GM12878 (cell line): Measurements from ENCODE around the gene VIPR2. TPM values are rescaled to one million over a fixed set of nuclear protein-coding genes. Genes with fewer than 3 reads are reported as not detected.

ENCODE experiments used
- ATAC-seq: fragments of 200-7000 bp; cut with Tn5 transposase; 3 replicates; pipeline ENCODE4 v1.9.1; 2020; ENCODE audit warnings: mild to moderate bottlenecking, moderate library complexity
- BruUV-seq: library from RNA; stranded (reverse); fragments of 400-500 nt; replicated peaks from 2 replicates; lab custom pipeline; 2021; lab: Mats Ljungman, UMichigan
- CTCF ChIA-PET: fragments of 300-600 bp; sonication (Branson Sonifier 250); formaldehyde crosslinking; extraction: SDS; loops from one replicate; lab custom pipeline; 2021; ENCODE audit warnings: inconsistent platforms; lab: Yijun Ruan, JAX
- POLR2A ChIA-PET: fragments of 350-600 bp; formaldehyde crosslinking; extraction: SDS; loops from one replicate; lab custom pipeline; 2021; ENCODE audit warnings: inconsistent platforms; lab: Charles Lee
- RAD21 ChIA-PET: fragments of 300-600 bp; sonication (Branson Sonifier 250); formaldehyde crosslinking; loops from one replicate; lab custom pipeline; 2023; ENCODE audit warnings: antibody characterized with exemption; ENCODE audit not compliant: unreplicated experiment; lab: Charles Lee
- SMC1A ChIA-PET: fragments of 300-600 bp; sonication (Branson Sonifier 250); formaldehyde crosslinking; loops from one replicate; lab custom pipeline; 2023; ENCODE audit not compliant: unreplicated experiment, uncharacterized antibody; lab: Charles Lee
- DNase-seq: peaks from one replicate; pipeline ENCODE4 v3.0.0-alpha.2; 2011; ENCODE audit warnings: low read depth, low spot score
- FAIRE-seq: peaks from 3 replicates; lab custom pipeline; 2011; peaks lifted over from hg19 to GRCh38; lab: Jason Lieb, UNC
- H2AFZ ChIP-seq: 2 replicates; pipeline ENCODE4 v1.6.0; 2011; ENCODE audit warnings: low read depth, low read length, control low read depth; ENCODE audit not compliant: control insufficient read depth
- H3K27ac ChIP-seq: 2 replicates; pipeline ENCODE4 v1.5.1; 2011; ENCODE audit warnings: control low read depth; ENCODE audit not compliant: control insufficient read depth, insufficient read depth
- H3K27me3 ChIP-seq, 2 experiments: replicated peaks in 1 of 2; 2 replicates each; pipeline versions ENCODE4 v1.6.0 to v1.6.1; 2011; ENCODE audit warnings: low read length in 1 of 2; ENCODE audit not compliant: control insufficient read depth in 2 of 2, insufficient read depth in 2 of 2
- H3K36me3 ChIP-seq, 2 experiments: 2 replicates each; pipeline ENCODE4 v1.5.1; 2011; ENCODE audit warnings: low read length in 1 of 2; ENCODE audit not compliant: control insufficient read depth in 2 of 2, insufficient read depth in 2 of 2
- H3K4me1 ChIP-seq: 2 replicates; pipeline ENCODE4 v1.6.1; 2011; ENCODE audit warnings: mild to moderate bottlenecking, low read length, moderate library complexity, mixed read lengths; ENCODE audit not compliant: control insufficient read depth, insufficient read depth
- H3K4me2 ChIP-seq: 2 replicates; pipeline ENCODE4 v1.6.0; 2011; ENCODE audit warnings: control low read depth; ENCODE audit not compliant: control insufficient read depth, insufficient read depth
- H3K4me3 ChIP-seq: fragments of 200-600 bp; sonication (generic); 2 replicates; pipeline ENCODE4 v1.5.1; 2016
- H3K79me2 ChIP-seq: 2 replicates; pipeline ENCODE4 v1.6.0; 2011; ENCODE audit warnings: low read length; ENCODE audit not compliant: control insufficient read depth, insufficient read depth
- H3K9ac ChIP-seq: 2 replicates; pipeline ENCODE4 v1.8.0; 2011; ENCODE audit warnings: low read length, control low read depth, mixed read lengths; ENCODE audit not compliant: control insufficient read depth, insufficient read depth
- H3K9me3 ChIP-seq: replicated peaks from 3 replicates; pipeline ENCODE4 v1.5.1; 2011; ENCODE audit warnings: mild to moderate bottlenecking, low read length; ENCODE audit not compliant: control insufficient read depth, insufficient read depth
- H4K20me1 ChIP-seq: 2 replicates; pipeline ENCODE4 v1.6.0; 2011; ENCODE audit not compliant: control insufficient read depth, insufficient read depth
- CHD2 ChIP-seq: IDR thresholded peaks from 2 replicates; pipeline ENCODE4 v1.6.1; 2011; ENCODE audit warnings: low read depth, low read length, improper control_type of control experiment, borderline replicate concordance
- SMAD1 ChIP-seq: fragments of 450-650 bp; IDR thresholded peaks from 2 replicates; pipeline ENCODE4 v1.6.1; 2018; ENCODE audit warnings: mild to moderate bottlenecking, low read depth; ENCODE audit not compliant: partially characterized antibody
- STAT1 ChIP-seq: fragments of 450-650 bp; conservative IDR thresholded peaks from 2 replicates; pipeline ENCODE4 v1.6.1; 2014; ENCODE audit warnings: antibody characterized with exemption, mild to moderate bottlenecking
- ZNF207 ChIP-seq: fragments of 450-650 bp; IDR thresholded peaks from 2 replicates; pipeline ENCODE4 v1.6.1; 2014; ENCODE audit warnings: antibody characterized with exemption, mild to moderate bottlenecking, borderline replicate concordance
- WGBS: methylation state at CpG from one replicate; pipeline ENCODE4 v1.1.6; 2016; ENCODE audit warnings: low lambda C conversion rate; ENCODE audit not compliant: insufficient replicate concordance, insufficient coverage; ENCODE audit errors: missing lambda C conversion rate; 5-methylcytosine and 5-hydroxymethylcytosine counted together
- in situ Hi-C: fragments of 300-500 bp; cut with MboI; formaldehyde crosslinking; loops from 9 replicates; pipeline ENCODE4 v1.14.3; 2018; ENCODE audit warnings: mixed read lengths
- intact Hi-C: fragments of 100-400 bp; cut with micrococcal nuclease; formaldehyde crosslinking; loops from one replicate; pipeline ENCODE4 v1.14.2; 2022; ENCODE audit not compliant: unreplicated experiment
- polyA plus RNA-seq, 11 experiments: library from polyadenylated mRNA; depleted of rRNA in 4 of 11; unstranded in 6 of 11; stranded (reverse) in 5 of 11; fragments of >200 nt; fragmentation: Nextera tagmentation in 4 of 11; fragmentation: Illumina TruSeq in 1 of 11; extraction: Ambion mirVana in 4 of 11; extraction: Trizol in 1 of 11; gene quantifications; 1 replicate in 1 of 11; 2 replicates in 10 of 11; pipeline versions ENCODE4 v1.2.1 to v1.2.3, GENCODE V29; 2011 to 2016; ENCODE audit warnings: inconsistent platforms in 2 of 11, missing spikeins in 2 of 11, low read depth in 1 of 11
- total RNA-seq, 4 experiments: library from RNA; depleted of rRNA in 3 of 4; stranded (reverse); fragments of >200 nt in 3 of 4; fragmentation: Illumina TruSeq in 1 of 4; extraction: Trizol in 1 of 4; gene quantifications; 2 replicates each; pipeline versions ENCODE4 v1.2.1 to v1.2.3, GENCODE V29; 2013 to 2021
- TF ChIP-seq, protein P1 (sequence below): fragments of 450-650 bp; formaldehyde crosslinking; IDR thresholded peaks from 2 replicates; pipeline ENCODE4 v1.4.0; 2022; ENCODE audit warnings: mild to moderate bottlenecking, moderate library complexity

Gene VIPR2
- total and polyA plus RNA-seq, 10 of the 15 experiments (the other 5 are each of a cell fraction or from before 2014, with no cell fraction given), result not detected

- ChIA-PET CTCF (no interaction called here), RAD21 (no interaction called here), POLR2A (no interaction called here), SMC1A (no interaction called here)
- no peak for DNase-seq
- no peak overlapping the region for H3K4me2 ChIP-seq
- no peak for ATAC-seq
- no peaks in the 10 kb centered on the region for H3K9me3 ChIP-seq
- H3K9ac ChIP-seq, result no peak overlapping the region
- no peaks in the 10 kb centered on the region for H3K79me2 ChIP-seq
- intact Hi-C loops (no loop called here), in situ Hi-C loops (no loop called here)
- FAIRE-seq, result no peak
- H3K27ac ChIP-seq, result no peak overlapping the region
- BruUV-seq, result no TSS peak
- no peaks in the 10 kb centered on the region for H3K36me3 ChIP-seq
- no peaks in the 10 kb centered on the region for H3K4me1 ChIP-seq
- H2AFZ ChIP-seq, result no peak overlapping the region
- H3K27me3 ChIP-seq, result no peaks in the 10 kb centered on the region; a peak in 1 of 4 replicates
- TF ChIP-seq, protein P1, sequence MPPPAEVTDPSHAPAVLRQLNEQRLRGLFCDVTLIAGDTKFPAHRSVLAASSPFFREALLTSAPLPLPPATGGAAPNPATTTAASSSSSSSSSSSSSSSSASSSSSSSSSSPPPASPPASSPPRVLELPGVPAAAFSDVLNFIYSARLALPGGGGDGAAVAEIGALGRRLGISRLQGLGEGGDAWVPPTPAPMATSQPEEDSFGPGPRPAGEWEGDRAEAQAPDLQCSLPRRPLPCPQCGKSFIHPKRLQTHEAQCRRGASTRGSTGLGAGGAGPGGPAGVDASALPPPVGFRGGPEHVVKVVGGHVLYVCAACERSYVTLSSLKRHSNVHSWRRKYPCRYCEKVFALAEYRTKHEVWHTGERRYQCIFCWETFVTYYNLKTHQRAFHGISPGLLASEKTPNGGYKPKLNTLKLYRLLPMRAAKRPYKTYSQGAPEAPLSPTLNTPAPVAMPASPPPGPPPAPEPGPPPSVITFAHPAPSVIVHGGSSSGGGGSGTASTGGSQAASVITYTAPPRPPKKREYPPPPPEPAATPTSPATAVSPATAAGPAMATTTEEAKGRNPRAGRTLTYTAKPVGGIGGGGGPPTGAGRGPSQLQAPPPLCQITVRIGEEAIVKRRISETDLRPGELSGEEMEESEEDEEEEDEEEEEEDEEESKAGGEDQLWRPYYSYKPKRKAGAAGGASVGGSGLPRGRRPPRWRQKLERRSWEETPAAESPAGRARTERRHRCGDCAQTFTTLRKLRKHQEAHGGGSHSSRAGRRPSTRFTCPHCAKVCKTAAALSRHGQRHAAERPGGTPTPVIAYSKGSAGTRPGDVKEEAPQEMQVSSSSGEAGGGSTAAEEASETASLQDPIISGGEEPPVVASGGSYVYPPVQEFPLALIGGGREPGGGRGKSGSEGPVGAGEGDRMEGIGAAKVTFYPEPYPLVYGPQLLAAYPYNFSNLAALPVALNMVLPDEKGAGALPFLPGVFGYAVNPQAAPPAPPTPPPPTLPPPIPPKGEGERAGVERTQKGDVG (CRISPR knock-in tag), result no peak
- TF ChIP-seq ZNF207, result no peak
- TF ChIP-seq CHD2, result no peak
- no peak for TF ChIP-seq SMAD1
- no peak for TF ChIP-seq STAT1
- WGBS, result 36% methylated on average over 13 of the region's 13 CpGs
- no peaks in the 10 kb centered on the region for H4K20me1 ChIP-seq
- no peak overlapping the region for H3K4me3 ChIP-seq
These were observed 111.8 kb downstream of the VIPR2 start for GRCh38 chr7:159032753-159033472.
